ENCODE results near the gene NPC2.

Gene NPC2

GRCh38 chr14:74533576-74533975 is 40.5 kb upstream of the NPC2 start:
- no peak for DNase-seq (ENCODE audit: low read depth)
- no peak overlapping the region for H3K4me3 ChIP-seq (replicated peaks; ENCODE audit: low read depth, low read length)
- TF ChIP-seq CTCF (IDR thresholded peaks at IDR 0.05; ENCODE audit: low read length, missing control alignments) = no peak

GRCh38 chr14:74532246-74532645 is 39.1 kb upstream of the NPC2 start:
- no peak overlapping the region for H3K4me3 ChIP-seq (replicated peaks; ENCODE audit: low read depth, low read length)
- TF ChIP-seq CTCF (IDR thresholded peaks at IDR 0.05; ENCODE audit: low read length, missing control alignments) = no peak
- DNase-seq (ENCODE audit: low read depth) = no peak

- H3K4me3 ChIP-seq (replicated peaks; ENCODE audit: low read depth, low read length) = no peak overlapping the region
- TF ChIP-seq CTCF (IDR thresholded peaks at IDR 0.05; ENCODE audit: low read length, missing control alignments) = peak; percentile 33
- DNase-seq (ENCODE audit: low read depth) = peak; percentile 65
Observed at GRCh38 chr14:74531467-74531866, 38.4 kb upstream of the NPC2 start.

GRCh38 chr14:74531006-74531405 is 37.9 kb upstream of the NPC2 start:
- no peak for DNase-seq (ENCODE audit: low read depth)
- no peak for TF ChIP-seq CTCF (IDR thresholded peaks at IDR 0.05; ENCODE audit: low read length, missing control alignments)
- H3K4me3 ChIP-seq (replicated peaks; ENCODE audit: low read depth, low read length) = no peak overlapping the region

GRCh38 chr14:74528886-74529285 is 35.8 kb upstream of the NPC2 start:
- no peak for DNase-seq (ENCODE audit: low read depth)
- no peak overlapping the region for H3K4me3 ChIP-seq (replicated peaks; ENCODE audit: low read depth, low read length)
- no peak for TF ChIP-seq CTCF (IDR thresholded peaks at IDR 0.05; ENCODE audit: low read length, missing control alignments)

GRCh38 chr14:74528406-74528805 is 35.3 kb upstream of the NPC2 start:
- no peak overlapping the region for H3K4me3 ChIP-seq (replicated peaks; ENCODE audit: low read depth, low read length)
- DNase-seq (ENCODE audit: low read depth) = no peak
- no peak for TF ChIP-seq CTCF (IDR thresholded peaks at IDR 0.05; ENCODE audit: low read length, missing control alignments)

GRCh38 chr14:74527736-74528280 is 34.7 kb upstream of the NPC2 start:
- H3K4me3 ChIP-seq (replicated peaks; ENCODE audit: low read depth, low read length) = no peak overlapping the region
- TF ChIP-seq CTCF (IDR thresholded peaks at IDR 0.05; ENCODE audit: low read length, missing control alignments) = no peak
- no peak for DNase-seq (ENCODE audit: low read depth)

All from fibroblast of pulmonary artery (primary cell).